Sigmoid colon (tissue), 7 donors: Measurements from ENCODE around the gene C1QTNF8. TPM values are rescaled to one million over a fixed set of nuclear protein-coding genes. Genes with fewer than 3 reads are reported as not detected.

Experiments
- DNase-seq: peaks from one replicate; pipeline ENCODE4 v3.0.0-alpha.2; 2019
- H3K27ac ChIP-seq, 4 donors: fragments of 200-600 bp; sonication (generic); one replicate each; pipeline ENCODE4 v1.5.1; 2016 to 2019; ENCODE audit warnings: mild to moderate bottlenecking in 1 of 4
- H3K27me3 ChIP-seq, 3 donors: fragments of 200-600 bp; sonication (generic); one replicate each; pipeline ENCODE4 v1.5.1; 2019; ENCODE audit warnings: mild to moderate bottlenecking in 1 of 3
- H3K36me3 ChIP-seq, 4 donors: fragments of 200-600 bp; sonication (generic); one replicate each; pipeline ENCODE4 v1.5.1; 2016 to 2019
- H3K4me1 ChIP-seq, 4 donors: fragments of 200-600 bp; sonication (generic); one replicate each; pipeline ENCODE4 v1.5.1; 2017 to 2019
- H3K4me3 ChIP-seq, 4 donors: fragments of 200-600 bp; sonication (generic); one replicate each; pipeline ENCODE4 v1.5.1; 2017 to 2019; ENCODE audit warnings: mild to moderate bottlenecking in 2 of 4, moderate library complexity in 1 of 4
- H3K9me3 ChIP-seq, 4 donors: fragments of 200-600 bp in 3 of 4; sonication (generic) in 3 of 4; one replicate each; pipeline versions ENCODE4 v1.5.1 to v1.6.1; 2013 to 2019
- EP300 ChIP-seq, 4 donors: sonication (generic); formaldehyde crosslinking; IDR thresholded peaks; one replicate each; pipeline ENCODE4 v1.6.1; 2017; ENCODE audit warnings: antibody characterized with exemption in 4 of 4
- POLR2A ChIP-seq, 2 donors: fragments of 450-650 bp; IDR thresholded peaks; one replicate each; pipeline ENCODE4 v1.6.1; 2016; ENCODE audit warnings: antibody characterized with exemption in 2 of 2, mild to moderate bottlenecking in 2 of 2, moderate library complexity in 2 of 2
- POLR2AphosphoS5 ChIP-seq, 4 donors: sonication (generic); formaldehyde crosslinking; IDR thresholded peaks; one replicate each; pipeline ENCODE4 v1.6.1; 2017; ENCODE audit warnings: antibody characterized with exemption in 4 of 4
- WGBS, 2 donors: extraction: QIAGEN DNeasy Blood & Tissue Kit; methylation state at CpG; one replicate each; pipeline ENCODE4 v1.1.7; 2013; 5-methylcytosine and 5-hydroxymethylcytosine counted together
- intact Hi-C: fragments of 100-400 bp; cut with DNase I; formaldehyde crosslinking; loops from one replicate; pipeline ENCODE4 v1.15.1; 2023
- polyA plus RNA-seq, 3 donors: library from polyadenylated mRNA; stranded (reverse); fragments of 200-250 nt; gene quantifications; one replicate each; pipeline ENCODE4 v1.2.3, GENCODE V29; 2013
- total RNA-seq, 4 donors: library from RNA; depleted of rRNA; stranded (reverse); fragments of >200 nt; gene quantifications; one replicate each; pipeline ENCODE4 v1.1.0, GENCODE V29; 2016
- TF ChIP-seq, protein P1 (sequence below), 4 experiments: fragments of 450-650 bp in 3 of 4; fragments of 200-600 bp in 1 of 4; IDR thresholded peaks; one replicate each; pipeline ENCODE4 v1.5.1; 2016 to 2019; ENCODE audit warnings: antibody characterized with exemption in 4 of 4, mild to moderate bottlenecking in 3 of 4, moderate library complexity in 2 of 4
- donor health status: healthy with polysubstance abuse.
- donor health status: Bipolar disorder and iron deficiency.
- donor health status: healthy.

Gene C1QTNF8
- total and polyA plus RNA-seq, 7 donors = not detected

GRCh38 chr16:1142911-1143310 lies 46.9 kb upstream of the C1QTNF8 start:
- intact Hi-C loops = no loop called here
- no peak for DNase-seq
- WGBS, 2 donors = 72 to 82% methylated on average over 19 of the region's 19 CpGs
- Histone ChIP-seq H3K27ac (no peak overlapping the region), H3K36me3 (no peaks in the 10 kb centered on the region), H3K27me3 (no peaks in the 10 kb centered on the region), H3K4me3 (no peak overlapping the region), H3K9me3 (no peaks in the 10 kb centered on the region), H3K4me1 (no peaks in the 10 kb centered on the region)
- TF ChIP-seq, protein P1, sequence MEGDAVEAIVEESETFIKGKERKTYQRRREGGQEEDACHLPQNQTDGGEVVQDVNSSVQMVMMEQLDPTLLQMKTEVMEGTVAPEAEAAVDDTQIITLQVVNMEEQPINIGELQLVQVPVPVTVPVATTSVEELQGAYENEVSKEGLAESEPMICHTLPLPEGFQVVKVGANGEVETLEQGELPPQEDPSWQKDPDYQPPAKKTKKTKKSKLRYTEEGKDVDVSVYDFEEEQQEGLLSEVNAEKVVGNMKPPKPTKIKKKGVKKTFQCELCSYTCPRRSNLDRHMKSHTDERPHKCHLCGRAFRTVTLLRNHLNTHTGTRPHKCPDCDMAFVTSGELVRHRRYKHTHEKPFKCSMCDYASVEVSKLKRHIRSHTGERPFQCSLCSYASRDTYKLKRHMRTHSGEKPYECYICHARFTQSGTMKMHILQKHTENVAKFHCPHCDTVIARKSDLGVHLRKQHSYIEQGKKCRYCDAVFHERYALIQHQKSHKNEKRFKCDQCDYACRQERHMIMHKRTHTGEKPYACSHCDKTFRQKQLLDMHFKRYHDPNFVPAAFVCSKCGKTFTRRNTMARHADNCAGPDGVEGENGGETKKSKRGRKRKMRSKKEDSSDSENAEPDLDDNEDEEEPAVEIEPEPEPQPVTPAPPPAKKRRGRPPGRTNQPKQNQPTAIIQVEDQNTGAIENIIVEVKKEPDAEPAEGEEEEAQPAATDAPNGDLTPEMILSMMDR (IDR thresholded peaks at IDR 0.05) = no peak
- TF ChIP-seq EP300 (IDR thresholded peaks at IDR 0.05) (no peak), POLR2A (IDR thresholded peaks at IDR 0.05) (no peak), POLR2AphosphoS5 (IDR thresholded peaks at IDR 0.05) (no peak)

- H3K27me3 ChIP-seq = no peaks in the 10 kb centered on the region
- DNase-seq = no peak
- H3K4me3 ChIP-seq = no peak overlapping the region
- intact Hi-C loops = no loop called here
- TF ChIP-seq, protein P1 (IDR thresholded peaks at IDR 0.05) = no peak
- TF ChIP-seq POLR2A (IDR thresholded peaks at IDR 0.05) (no peak), EP300 (IDR thresholded peaks at IDR 0.05) (no peak), POLR2AphosphoS5 (IDR thresholded peaks at IDR 0.05) (no peak)
- WGBS, 2 donors = 53 to 72% methylated on average over 8 of the region's 8 CpGs
- no peaks in the 10 kb centered on the region for H3K36me3 ChIP-seq
- no peaks in the 10 kb centered on the region for H3K9me3 ChIP-seq
- H3K4me1 ChIP-seq = no peaks in the 10 kb centered on the region
- H3K27ac ChIP-seq = no peak overlapping the region
These were observed 45.7 kb upstream of the C1QTNF8 start for GRCh38 chr16:1141716-1142115.

DNA sequence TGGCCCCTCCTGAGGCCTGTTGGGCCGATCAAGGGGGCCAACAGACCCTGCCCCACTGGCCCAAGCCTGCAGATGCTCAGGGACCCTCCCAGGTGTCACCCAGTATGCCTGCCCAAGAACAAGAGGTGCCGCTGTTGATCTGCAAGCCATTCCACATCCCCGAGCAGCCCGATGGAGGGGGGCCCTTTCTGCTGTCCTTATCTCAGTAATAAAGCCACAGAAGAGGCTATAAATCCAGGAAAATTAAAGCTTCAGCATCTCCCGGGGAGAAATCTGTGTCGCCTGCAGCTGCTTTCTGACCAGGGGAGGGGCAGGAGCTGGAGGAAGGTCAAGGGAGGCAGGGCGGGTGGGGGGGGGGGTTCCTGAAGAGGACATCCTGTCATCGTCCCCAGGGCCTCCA lies 45.1 kb upstream of the C1QTNF8 start:
- Histone ChIP-seq H3K9me3 (no peaks in the 10 kb centered on the region), H3K27ac (no peak overlapping the region), H3K27me3 (no peaks in the 10 kb centered on the region), H3K36me3 (no peaks in the 10 kb centered on the region), H3K4me3 (no peak overlapping the region), H3K4me1 (no peaks in the 10 kb centered on the region)
- TF ChIP-seq, protein P1 (IDR thresholded peaks at IDR 0.05) = no peak
- no peak for TF ChIP-seq POLR2AphosphoS5 (IDR thresholded peaks at IDR 0.05)
- TF ChIP-seq POLR2A (IDR thresholded peaks at IDR 0.05) = no peak
- no peak for TF ChIP-seq EP300 (IDR thresholded peaks at IDR 0.05)
- DNase-seq = no peak
- WGBS, 2 donors = 13 to 44% methylated on average over 8 of the region's 8 CpGs
- intact Hi-C loops = no loop called here

DNA sequence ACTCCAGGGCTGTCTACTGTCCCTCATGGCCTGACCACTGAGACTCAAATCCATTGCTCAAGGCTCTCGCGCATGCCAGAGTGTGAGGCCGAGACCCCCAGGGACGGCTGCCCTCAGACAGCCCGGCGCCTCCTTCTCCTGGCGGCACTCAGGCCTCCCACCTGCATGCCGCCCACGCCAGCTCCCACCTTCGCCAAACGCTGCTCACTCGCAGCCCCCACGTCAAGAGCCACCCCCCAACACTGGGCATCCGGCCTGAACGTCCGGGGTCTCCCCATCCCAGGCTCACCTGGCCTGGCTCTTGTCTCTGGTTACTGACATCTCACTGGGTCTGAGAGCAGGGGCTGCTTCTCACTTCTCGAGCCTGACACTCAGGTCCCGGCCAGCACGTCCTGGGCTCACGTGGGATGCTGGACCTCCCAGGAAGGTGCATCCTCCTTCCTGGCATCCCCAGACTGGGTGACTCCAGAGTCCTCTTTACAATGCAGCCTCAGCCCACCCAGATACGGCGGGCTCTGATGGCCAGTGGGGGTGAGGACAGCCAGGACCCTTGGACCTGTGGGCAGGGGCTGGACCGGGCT lies 44.6 kb upstream of the C1QTNF8 start:
- WGBS, 2 donors = 80 to 82% methylated on average over 23 of the region's 23 CpGs
- Histone ChIP-seq H3K27ac (no peak overlapping the region), H3K9me3 (no peaks in the 10 kb centered on the region), H3K27me3 (no peaks in the 10 kb centered on the region), H3K4me3 (no peak overlapping the region), H3K36me3 (no peaks in the 10 kb centered on the region), H3K4me1 (no peaks in the 10 kb centered on the region)
- DNase-seq = no peak
- intact Hi-C loops = no loop called here
- TF ChIP-seq, protein P1 (IDR thresholded peaks at IDR 0.05) = no peak

DNA sequence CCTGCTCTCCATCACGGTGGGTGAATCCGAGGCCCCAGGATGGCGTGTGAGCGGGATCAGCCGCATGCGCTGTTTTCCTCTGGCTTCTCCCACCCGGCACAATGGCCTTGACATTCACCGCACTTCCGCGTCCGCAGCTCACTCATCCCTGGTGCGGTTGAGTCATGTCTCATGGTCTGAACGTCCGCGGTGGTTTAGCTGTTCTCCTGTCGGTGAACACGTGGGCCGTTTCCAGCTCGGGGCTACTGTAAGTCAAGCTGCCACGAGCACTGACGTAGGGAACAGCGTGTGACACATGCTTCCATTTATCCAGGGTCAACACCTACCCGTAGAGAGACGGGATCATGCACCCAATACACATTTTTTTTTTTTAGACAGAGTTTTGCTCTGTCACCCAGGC lies 41.6 kb upstream of the C1QTNF8 start:
- Histone ChIP-seq H3K27ac (no peak overlapping the region), H3K4me1 (no peaks in the 10 kb centered on the region), H3K27me3 (no peaks in the 10 kb centered on the region), H3K9me3 (no peaks in the 10 kb centered on the region), H3K36me3 (no peaks in the 10 kb centered on the region), H3K4me3 (no peak overlapping the region)
- TF ChIP-seq POLR2A (IDR thresholded peaks at IDR 0.05) = no peak
- TF ChIP-seq EP300 (IDR thresholded peaks at IDR 0.05) = no peak
- TF ChIP-seq, protein P1 (IDR thresholded peaks at IDR 0.05) = no peak
- no peak for TF ChIP-seq POLR2AphosphoS5 (IDR thresholded peaks at IDR 0.05)
- 86 to 88% methylated on average over 24 of the region's 24 CpGs for WGBS, 2 donors
- intact Hi-C loops = no loop called here
- DNase-seq = no peak
